CD4-positive, alpha-beta T cell treated with Interleukin-12 subunit alpha and Interleukin-12 subunit beta, for 1 hour (primary cell): ENCODE measurements around the gene TRIM62.
A peak's percentile ranks its signal among the peaks of the same experiment; 100 is the strongest.

Source experiments
- DNase-seq: peaks from one replicate; pipeline ENCODE4 v3.0.0-alpha.2; 2020

The TRIM62 gene

DNA sequence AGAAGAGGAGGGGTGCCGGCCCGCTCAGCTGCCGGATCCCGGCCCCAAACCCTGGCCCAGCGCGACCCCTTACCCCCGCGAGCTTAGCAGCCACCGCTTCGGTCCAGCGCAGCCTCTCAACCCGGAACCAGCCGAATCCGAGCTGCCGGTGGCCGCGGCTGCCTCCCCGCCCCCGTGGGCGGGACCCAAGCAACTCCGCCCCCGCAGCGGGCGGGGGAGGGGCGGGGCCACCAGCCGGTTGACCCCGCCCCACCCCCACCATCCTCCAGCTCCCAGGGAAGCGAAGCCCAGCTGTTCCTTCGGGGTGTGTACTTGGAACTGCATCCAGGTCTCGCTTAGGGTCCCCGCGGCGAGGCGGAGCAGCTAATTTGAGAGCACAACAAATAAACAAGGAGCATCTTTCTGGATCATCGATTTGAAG lies at the start of gene TRIM62:
Gene TRIM62 (minus strand): TSS at position 123 of the 421 bp plus-strand sequence. CDS start 611 bp downstream, outside the sequence.
- DNase-seq, result peak; percentile 82

DNA sequence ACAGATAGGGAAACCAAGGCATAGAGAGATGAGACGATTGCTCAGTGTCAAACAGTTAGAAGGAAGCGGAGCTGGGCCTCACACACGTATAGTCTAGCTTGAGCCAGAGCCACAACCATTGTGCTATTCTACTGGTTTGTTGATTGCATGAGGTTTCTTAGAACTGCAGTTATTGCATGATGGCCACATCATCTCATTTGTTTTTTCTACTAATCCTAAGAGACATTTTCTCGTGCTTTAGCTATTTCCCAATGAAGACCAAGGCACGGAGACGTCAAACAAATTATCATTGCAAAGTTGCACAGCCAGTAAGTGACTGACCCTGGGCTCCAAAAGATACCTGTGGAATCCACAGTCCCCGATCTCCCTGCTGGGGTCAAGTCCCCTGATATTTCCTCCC lies 49.3 kb upstream of the TRIM62 start:
- DNase-seq, result no peak

DNA sequence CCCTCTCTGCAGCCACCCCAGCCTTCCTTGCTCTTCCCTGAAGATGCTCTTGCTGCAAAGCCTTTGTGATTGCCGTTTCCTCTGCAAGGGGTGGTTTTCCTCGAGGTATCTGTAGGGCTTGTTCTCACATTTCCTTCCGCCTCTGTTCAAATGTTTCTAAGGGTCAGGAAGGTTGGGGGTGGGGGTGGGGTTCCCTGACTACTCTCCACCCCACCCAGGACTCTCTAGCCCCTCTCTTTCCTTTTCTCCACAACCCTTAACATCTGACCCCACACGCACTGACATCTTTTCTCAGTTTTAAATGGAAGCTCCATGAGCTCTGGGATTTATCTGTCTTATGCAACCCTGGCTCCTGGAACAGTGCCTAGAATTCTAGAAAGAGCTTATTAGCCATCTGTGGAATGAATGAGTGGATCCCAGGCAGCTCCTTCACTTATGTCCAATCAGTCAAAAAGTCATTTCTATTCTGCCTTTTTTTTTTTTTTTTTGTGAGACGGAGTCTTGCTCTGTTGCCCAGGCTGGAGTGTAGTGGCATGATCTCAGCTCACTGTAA lies 47.2 kb upstream of the TRIM62 start:
- no peak for DNase-seq

DNA sequence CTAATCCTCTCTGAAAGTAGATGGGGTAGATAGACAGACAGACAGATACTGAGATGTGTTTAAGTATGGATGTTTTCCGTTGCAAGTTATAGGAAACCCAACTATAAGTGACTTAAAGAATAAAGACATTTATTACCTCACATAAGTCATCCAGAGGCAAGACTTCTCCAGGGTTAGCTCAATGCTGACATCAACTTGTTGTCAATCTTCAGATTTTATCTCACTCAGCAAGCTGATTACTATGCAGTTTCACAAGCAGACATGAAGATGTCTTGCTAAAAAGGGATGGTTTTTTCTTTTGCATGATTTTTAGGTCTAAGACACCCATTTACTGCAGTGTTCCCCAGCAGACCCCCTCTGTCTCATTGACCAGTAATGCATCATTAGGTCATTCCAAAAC lies 43.7 kb upstream of the TRIM62 start:
- no peak for DNase-seq

DNA sequence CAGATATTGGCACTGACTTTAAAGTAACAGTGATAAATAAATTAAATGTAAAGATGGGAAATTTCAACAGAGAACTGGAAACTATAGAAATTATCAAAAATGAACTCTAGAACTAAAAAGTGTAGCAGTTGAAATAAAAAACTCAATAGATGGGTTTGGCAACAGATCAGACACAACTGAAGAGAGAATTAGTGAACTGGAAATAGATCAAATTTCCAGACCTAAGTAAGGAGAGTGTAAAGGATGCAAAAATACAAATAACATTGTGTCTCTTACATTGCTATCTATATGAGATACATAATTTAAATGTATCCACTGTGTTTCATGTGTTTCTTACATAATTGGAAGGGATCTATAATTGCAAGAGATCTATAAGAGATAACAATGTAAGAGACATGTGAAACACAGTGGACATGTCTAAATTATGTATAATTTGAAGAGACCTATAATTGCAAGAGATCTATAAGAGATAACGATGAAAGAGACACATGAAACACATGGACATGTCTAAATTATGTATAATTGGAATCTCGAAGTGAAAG lies 42.4 kb upstream of the TRIM62 start:
- DNase-seq, result no peak

DNA sequence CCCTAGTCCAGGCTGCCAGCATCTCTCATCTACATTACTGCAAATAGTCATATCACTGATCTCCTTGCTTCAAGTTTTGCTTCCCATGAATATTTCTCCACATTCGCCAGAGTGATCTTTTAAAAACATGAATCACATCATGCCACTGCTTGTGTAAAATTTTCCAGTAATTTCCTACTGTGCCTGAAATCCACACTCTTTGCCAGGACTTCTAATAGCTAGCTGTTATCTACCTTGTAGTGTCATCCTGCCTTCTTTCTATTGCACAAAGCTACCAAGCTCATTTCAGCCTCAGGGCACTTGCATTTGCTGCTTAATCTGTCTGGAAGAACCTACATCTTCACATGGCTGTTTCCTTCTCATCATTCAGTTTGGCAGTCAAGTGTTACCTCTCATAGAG lies 40.5 kb upstream of the TRIM62 start:
- no peak for DNase-seq

DNA sequence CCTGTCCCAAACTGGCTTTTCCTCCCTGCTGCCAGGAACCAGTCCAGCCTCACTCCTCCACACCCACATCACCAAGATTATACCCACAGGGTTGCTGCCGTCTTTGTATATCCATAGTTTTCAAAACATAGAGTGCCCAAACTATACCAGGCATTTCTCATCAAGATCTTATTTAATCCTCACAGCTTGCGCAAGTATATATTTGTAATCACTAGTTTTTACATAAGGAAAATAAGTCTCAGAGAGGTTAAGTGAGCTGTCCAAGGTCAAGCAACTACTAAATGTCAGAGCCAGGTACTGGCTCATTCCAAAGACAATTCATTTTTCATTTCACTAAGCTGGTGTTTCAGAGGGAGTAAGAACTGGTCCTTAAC lies 39.5 kb upstream of the TRIM62 start:
- no peak for DNase-seq

DNA sequence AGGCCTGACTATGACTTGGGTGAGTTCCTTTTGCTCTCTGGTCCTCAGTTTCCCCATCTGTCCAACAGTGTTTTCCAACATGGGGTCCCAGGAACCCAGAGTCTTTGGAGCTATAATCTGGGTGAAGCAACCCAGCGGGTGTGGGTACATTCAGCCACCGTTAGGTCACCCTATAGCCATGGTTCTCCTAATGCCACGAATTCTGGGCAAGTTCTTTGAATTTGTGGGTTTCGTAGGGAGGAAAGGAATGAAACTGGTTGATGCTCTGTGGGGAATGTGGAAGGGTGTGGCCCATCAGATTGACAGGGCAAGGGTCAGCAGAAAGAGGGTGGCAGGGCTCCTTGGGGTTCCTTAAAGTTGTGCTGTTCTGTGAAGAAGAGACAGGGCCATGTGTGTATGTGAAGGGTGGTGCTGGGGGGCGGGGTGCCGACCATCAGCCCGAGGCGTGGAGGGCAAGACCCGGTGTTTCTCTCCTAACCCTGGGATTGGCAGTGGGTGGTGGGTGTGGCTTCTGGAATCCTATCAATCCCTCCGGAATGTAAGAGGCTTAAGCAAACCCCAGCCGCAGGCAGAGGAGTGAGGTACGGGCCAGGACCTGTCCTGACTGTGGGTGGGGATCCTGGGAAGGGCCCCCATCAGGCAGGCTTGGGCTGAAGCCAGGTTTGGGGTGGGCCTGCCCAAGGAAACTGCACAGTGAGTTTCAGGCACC lies 39.0 kb upstream of the TRIM62 start:
- no peak for DNase-seq

DNA sequence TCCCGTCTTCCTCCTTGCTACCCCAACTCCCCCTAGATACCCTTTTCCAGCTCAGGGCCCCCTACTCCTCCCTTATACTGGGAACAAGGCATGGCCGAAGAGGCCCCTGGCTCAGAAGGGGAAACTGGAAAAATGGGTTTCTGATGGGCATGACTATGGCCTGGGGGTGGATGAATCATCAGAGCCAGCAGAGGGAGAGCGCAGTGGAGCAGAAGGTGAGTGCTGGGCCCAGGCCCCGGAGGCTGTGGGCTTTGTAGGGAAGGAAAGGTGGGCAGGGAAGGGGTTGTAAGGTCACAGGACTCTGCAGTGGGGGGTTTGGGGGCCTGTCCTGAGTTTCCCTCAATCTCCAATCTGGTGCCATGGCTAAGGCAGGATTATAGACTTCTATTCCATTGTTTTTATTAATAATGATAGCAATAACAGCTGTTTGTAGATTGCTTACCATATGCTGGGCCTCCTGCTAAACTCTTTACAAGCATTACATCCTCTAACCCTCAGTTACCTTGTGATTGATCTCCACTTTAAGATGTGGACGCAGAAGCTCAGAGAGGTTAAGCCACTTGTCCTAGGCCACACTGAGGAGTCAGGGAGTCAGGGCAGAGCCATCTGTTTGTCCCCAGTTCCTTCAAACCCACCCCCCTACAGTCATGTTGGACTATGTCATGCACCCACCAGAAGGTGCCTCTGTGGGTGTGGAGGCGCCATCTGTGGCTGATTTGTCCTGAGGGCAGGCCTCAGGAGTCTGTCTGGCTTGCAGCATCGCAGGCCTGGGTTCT lies 38.2 kb upstream of the TRIM62 start:
- DNase-seq, result no peak

DNA sequence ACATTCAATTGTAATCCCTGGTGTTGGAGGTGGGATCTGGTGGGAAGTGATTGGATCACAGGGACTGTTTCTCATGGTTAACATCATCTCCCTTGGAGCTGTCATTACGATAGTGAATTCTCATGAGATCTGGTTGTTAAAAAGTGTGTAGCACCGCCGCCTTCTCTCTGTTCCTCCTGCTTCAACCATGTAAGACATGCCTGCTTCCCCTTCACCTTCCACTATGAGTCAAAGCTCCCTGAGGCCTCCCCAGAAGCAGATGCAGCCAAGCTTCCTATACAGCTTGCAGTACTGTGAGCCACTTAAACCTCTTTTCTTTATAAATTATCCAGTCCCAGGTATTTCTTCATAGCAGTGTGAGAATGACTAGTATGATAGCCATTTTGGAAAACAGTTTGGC lies 30.1 kb upstream of the TRIM62 start:
- no peak for DNase-seq

DNA sequence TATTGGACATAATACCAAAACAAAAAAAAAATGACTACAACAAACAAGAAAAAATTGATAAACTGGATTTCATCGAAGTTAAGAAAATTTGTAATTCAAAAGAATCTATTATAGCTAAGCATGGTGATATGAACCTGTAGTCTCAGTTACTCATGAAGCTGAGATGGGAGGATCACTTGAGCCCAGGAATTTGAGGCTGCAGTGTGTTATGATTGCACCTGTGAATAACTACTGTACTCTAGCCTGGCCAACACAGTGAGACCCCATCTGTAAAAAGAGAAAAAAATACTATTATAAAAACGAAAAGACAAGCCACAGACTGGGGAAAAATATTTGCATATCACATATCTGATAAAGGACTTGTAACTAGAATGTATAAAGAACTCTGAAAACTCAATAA lies 24.5 kb upstream of the TRIM62 start:
- DNase-seq, result no peak

DNA sequence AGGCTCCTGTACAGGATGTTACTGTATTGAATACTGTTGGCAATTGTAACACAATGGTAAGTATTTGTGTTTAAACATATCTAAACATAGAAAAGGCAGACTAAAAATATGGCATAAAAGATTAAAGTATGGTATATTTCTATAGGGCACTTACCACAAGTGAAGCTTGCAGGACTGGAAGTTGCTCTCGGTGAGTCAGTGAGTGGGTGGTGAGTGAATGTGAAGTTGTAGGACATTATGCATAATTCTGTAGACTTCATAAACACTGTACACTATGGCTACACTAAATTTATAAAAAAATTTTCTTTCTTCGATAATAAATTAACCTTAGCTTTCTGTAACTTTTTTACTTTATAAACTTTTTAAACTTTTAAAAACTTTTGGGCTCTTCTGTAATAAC lies 13.7 kb upstream of the TRIM62 start:
- DNase-seq, result no peak

DNA sequence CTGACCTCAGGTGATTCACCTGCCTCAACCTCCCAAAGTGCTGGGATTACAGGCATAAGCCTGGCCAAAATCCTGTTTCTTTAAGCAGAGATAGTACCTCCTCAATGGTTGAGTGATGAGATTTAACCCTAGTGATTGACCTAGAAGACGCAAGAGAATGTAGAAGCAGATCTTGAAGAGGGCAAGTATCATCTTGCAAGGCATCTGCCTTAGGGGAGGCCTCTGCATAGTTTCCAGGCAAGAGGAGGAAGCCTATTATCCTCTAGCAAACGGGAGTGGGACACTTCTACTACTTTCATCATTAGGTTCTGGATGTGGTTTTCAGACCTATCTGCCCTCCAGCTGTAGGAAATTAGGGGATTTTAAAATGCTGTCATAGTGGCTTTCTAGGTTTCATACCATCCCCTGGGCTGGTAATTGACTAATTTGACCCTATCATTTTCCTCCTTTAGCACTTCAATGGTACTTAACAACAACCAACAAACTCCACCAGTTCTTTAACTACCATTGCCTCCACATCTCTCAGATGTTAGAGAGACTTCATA lies 10.0 kb upstream of the TRIM62 start:
- DNase-seq, result no peak

DNA sequence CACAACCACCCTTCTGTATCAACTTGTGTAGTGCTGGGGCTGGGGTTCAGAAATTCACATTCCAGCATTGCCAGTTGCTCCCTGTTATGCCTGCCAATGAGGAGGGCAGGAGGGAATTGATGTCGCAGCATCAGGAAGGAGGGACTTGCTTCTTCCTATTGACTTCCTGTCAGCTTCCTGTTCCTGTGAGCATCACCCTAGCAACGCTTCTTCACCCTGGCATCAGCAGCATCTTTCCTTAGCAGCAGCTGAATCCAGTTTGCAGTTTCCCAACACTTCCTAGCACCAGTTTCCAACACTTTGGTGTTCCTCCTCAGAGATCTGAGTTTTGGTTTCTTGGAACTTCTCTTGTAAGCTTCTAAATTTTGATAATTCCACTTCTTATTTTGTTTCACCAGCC lies 8.9 kb upstream of the TRIM62 start:
- no peak for DNase-seq

DNA sequence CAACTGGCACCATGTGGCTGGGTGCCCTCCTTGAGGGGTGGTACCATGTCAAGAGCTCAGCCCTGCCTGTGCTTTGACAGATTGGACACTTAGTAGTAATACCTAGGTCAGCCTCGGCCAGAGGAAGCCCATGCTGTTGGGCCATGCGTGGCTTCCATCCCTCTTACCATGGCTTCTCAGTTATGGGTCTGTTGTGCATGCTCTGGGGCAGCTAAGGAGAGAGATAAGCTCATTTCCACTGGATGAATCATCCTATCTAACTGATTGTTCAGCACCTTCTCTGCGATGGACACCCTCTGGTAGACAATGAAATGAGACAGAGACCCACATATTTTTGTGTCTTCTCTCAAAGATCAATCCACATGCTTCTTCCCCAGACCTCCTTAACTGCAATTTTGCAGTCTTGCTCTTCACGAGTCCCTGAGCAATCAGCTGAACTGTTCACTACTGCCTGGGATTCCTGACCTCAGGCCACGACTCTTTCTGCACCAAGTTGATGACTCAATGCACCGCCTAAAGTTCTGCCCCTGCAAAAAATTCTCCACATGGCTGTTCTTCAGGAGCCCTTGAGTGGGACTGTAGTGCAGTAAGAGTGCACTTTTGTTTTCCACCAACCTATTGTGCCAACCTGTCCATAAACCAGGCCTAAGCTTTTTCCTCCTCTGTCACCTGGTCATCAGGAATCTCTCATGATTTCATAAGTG lies 6.9 kb upstream of the TRIM62 start:
- no peak for DNase-seq

DNA sequence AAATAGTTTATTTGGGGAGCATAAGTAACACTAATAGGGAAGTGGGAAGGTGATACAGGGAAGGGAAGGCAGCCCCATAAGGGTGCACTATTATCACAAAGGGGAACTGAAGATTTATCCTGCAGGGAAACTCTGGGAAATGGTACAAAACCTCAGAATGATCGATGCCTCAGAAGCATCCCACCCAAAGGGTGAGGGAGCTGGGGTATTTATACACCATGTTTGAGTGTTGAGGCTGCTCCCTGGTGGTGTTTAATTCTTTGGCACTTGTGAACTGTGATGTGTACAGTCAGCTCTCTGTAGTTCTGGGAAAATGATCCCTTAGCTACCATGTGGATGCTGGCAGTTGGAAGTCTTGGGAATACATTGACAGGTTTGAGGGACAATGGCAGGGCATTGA lies 5.1 kb upstream of the TRIM62 start:
- no peak for DNase-seq

DNA sequence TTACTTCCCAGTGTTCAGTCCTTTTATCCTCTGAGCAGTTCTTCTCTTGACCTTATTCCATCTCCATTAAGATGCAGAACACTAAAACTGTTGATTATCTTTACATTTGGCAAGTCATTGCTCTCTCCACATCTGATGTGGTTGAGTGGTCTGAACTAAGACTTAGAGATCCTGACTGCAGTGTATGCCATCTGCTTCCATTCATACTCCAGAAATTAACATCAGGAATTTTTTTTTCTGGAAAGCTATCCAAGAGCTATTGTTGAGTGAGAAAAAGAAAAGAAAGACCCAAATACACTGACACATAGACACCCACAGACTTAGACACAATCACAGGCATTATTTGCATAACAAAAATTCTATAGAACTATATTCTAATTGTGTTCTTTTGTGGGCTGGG lies 3.7 kb upstream of the TRIM62 start:
- no peak for DNase-seq

DNA sequence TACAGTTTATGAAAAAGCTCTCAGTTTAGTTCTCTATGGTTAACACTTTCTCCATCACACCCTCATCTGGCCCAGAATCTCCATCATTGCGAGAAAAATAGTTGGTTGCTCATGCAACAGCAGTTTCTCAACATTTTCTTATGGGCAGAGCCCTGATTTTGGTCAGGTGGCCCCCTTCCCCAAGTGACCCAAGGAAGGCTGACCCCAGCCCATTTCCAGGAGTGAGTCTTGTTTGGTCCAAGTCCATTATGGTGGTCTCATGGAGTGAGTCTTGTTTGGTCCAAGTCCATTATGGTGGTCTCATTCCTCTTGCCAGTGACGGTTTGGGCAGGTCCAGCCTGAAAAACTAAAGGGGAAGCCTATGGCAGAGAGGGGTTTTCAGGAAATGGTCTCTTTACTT lies 1.5 kb upstream of the TRIM62 start:
- DNase-seq, result no peak

DNA sequence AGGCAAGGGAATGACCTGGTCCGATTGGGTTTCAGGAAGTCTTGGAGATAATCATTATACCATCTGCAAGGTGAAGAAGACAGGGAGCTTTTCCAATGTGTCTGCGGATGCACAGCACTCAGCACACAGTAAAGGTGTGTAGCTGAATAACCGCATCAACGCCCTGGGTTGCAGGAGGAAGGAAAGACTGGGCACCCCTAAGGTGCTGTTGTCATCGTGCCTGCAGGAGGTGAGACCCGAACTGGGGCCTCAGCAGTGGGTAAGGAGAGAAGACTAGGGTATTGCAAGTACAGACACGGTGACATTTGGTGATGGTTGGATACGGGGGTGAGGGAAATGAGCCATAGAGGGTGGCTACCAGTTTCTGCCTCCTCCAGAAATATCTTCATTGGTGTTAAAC lies 1.1 kb upstream of the TRIM62 start:
- no peak for DNase-seq

DNA sequence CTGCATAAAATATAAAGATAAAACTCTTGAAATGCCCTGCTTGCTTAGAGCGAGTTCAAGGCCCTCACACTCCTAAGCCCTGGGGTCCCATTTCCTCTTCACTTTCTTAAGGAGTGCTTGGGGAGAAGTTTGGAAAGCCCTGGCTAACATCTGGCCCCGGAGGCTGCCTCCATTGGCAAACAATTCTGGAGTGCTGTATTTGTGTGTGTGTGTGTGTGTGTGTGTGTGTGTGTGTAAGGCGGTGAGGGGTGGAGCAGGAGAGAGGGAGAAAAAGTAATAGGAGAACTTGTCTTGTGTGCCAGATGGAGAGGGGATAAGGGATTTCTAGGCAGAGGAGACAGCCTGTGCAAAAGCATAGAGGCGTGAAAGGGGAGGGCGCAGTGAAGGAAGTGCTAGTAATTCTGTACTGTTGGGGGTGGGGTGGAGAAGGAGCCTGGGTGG lies 578 bp upstream of the TRIM62 start:
- DNase-seq, result no peak

DNA sequence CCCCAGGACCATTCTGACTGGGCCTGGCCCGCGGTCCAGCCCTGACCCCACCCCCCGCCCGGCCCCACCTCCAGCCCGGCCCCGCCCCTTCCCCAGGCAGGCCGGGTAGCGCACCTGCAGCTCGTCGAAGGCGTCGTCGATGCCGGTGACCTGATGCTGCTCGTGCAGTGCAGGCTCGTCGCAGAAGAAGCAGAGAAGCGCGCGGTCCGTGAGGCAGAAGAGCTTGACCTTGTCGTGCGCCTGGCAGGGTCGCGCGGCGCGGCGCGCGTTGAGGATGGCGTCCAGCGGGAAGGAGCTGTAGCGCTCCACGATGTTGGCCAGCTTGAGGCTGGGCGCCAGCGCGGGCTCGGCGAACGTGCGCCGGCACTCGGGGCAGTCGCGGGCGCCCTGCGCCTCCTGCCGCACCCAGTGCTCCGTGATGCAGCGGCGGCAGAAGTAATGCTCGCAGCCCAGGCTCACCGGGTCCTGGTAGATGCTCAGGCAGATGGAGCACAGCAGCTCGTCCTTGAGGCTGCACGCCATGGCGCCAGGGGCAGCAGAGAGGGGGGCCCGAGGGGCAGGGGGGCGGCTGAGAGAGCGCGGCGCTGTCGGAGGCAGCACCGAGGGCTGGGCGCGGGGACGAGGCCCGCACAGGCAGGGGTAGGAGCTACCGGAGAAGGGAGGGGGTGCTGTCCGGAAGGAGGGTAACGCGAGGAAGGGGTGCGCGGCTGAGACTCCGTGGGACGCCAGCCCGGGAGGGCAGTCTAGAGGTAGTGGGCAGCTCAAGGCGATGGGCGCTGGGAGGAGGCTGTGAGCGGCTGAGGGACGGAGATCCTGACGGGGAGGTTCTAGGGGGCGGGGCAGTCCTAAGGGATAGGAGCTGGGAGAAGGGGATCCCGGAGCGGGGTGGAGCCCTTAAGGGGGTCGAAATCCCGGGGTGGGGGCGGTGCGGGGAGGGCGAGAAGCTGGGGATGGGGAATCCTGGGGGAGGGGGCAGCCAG lies 642 bp downstream of the TRIM62 start:
- DNase-seq, result peak; percentile 88
